ENCODE results near the gene BIRC7.

BIRC7 gene

GRCh38 chr20:63280929-63281545 is 45.3 kb downstream of the BIRC7 start:
- no peak overlapping the region for H3K27ac ChIP-seq (ENCODE audit: low read length)
- H3K36me3 ChIP-seq (ENCODE audit: control insufficient read depth in 1 of 2, insufficient read depth in 2 of 2, low read length in 2 of 2) = peaks cover 6 to 86% of the 10 kb centered on the region in 2 donors

GRCh38 chr20:63281742-63282665 is 46.3 kb downstream of the BIRC7 start:
- H3K4me1 ChIP-seq (ENCODE audit: control insufficient read depth in 1 of 2, insufficient read depth in 2 of 2, low read length in 2 of 2) = no peaks in the 10 kb centered on the region
- no peaks in the 10 kb centered on the region for H3K9me3 ChIP-seq (ENCODE audit: control insufficient read depth in 1 of 2, low read length in 2 of 2)
- H3K27ac ChIP-seq (ENCODE audit: low read length) = no peak overlapping the region
- peaks cover 0 to 85% of the 10 kb centered on the region in 2 donors for H3K36me3 ChIP-seq (ENCODE audit: control insufficient read depth in 1 of 2, insufficient read depth in 2 of 2, low read length in 2 of 2)
- H3K4me3 ChIP-seq (ENCODE audit: low read depth in 1 of 2, low read length in 2 of 2) = no peak overlapping the region
- H3K27me3 ChIP-seq (ENCODE audit: low read depth, low read length) = no peaks in the 10 kb centered on the region

More at GRCh38 chr20:63280929-63281545, 45.3 kb downstream of the BIRC7 start:
- H3K27me3 ChIP-seq (ENCODE audit: low read depth, low read length) = no peaks in the 10 kb centered on the region
- no peaks in the 10 kb centered on the region for H3K9me3 ChIP-seq (ENCODE audit: control insufficient read depth in 1 of 2, low read length in 2 of 2)
- H3K4me1 ChIP-seq (ENCODE audit: control insufficient read depth in 1 of 2, insufficient read depth in 2 of 2, low read length in 2 of 2) = no peaks in the 10 kb centered on the region
- H3K4me3 ChIP-seq (ENCODE audit: low read depth in 1 of 2, low read length in 2 of 2) = no peak overlapping the region

- Histone ChIP-seq H3K27me3 (ENCODE audit: low read depth, low read length) (no peaks in the 10 kb centered on the region), H3K9me3 (ENCODE audit: control insufficient read depth in 1 of 2, low read length in 2 of 2) (no peaks in the 10 kb centered on the region), H3K27ac (ENCODE audit: low read length) (no peak overlapping the region), H3K4me3 (ENCODE audit: low read depth in 1 of 2, low read length in 2 of 2) (no peak overlapping the region), H3K36me3 (ENCODE audit: control insufficient read depth in 1 of 2, insufficient read depth in 2 of 2, low read length in 2 of 2) (peaks cover 0 to 85% of the 10 kb centered on the region in 2 donors), H3K4me1 (ENCODE audit: control insufficient read depth in 1 of 2, insufficient read depth in 2 of 2, low read length in 2 of 2) (no peaks in the 10 kb centered on the region)
Measured at GRCh38 chr20:63282946-63283345, 47.2 kb downstream of the BIRC7 start.

GRCh38 chr20:63283397-63284082 is 47.8 kb downstream of the BIRC7 start:
- H3K9me3 ChIP-seq (ENCODE audit: control insufficient read depth in 1 of 2, low read length in 2 of 2) = no peaks in the 10 kb centered on the region
- no peak overlapping the region for H3K27ac ChIP-seq (ENCODE audit: low read length)
- no peak overlapping the region for H3K4me3 ChIP-seq (ENCODE audit: low read depth in 1 of 2, low read length in 2 of 2)
- H3K4me1 ChIP-seq (ENCODE audit: control insufficient read depth in 1 of 2, insufficient read depth in 2 of 2, low read length in 2 of 2) = no peaks in the 10 kb centered on the region
- peaks cover 0 to 85% of the 10 kb centered on the region in 2 donors for H3K36me3 ChIP-seq (ENCODE audit: control insufficient read depth in 1 of 2, insufficient read depth in 2 of 2, low read length in 2 of 2)
- H3K27me3 ChIP-seq (ENCODE audit: low read depth, low read length) = no peaks in the 10 kb centered on the region

- no peak overlapping the region for H3K27ac ChIP-seq (ENCODE audit: low read length)
- no peaks in the 10 kb centered on the region for H3K9me3 ChIP-seq (ENCODE audit: control insufficient read depth in 1 of 2, low read length in 2 of 2)
- H3K36me3 ChIP-seq (ENCODE audit: control insufficient read depth in 1 of 2, insufficient read depth in 2 of 2, low read length in 2 of 2) = peaks cover 0 to 86% of the 10 kb centered on the region in 2 donors
- H3K4me3 ChIP-seq (ENCODE audit: low read depth in 1 of 2, low read length in 2 of 2) = no peak overlapping the region
- H3K27me3 ChIP-seq (ENCODE audit: low read depth, low read length) = no peaks in the 10 kb centered on the region
- H3K4me1 ChIP-seq (ENCODE audit: control insufficient read depth in 1 of 2, insufficient read depth in 2 of 2, low read length in 2 of 2) = no peaks in the 10 kb centered on the region
Measured at GRCh38 chr20:63284083-63284440, 48.4 kb downstream of the BIRC7 start.

- H3K4me1 ChIP-seq (ENCODE audit: control insufficient read depth in 1 of 2, insufficient read depth in 2 of 2, low read length in 2 of 2) = no peaks in the 10 kb centered on the region
- H3K27ac ChIP-seq (ENCODE audit: low read length) = no peak overlapping the region
- H3K36me3 ChIP-seq (ENCODE audit: control insufficient read depth in 1 of 2, insufficient read depth in 2 of 2, low read length in 2 of 2) = peaks cover 0 to 85% of the 10 kb centered on the region in 2 donors
- H3K27me3 ChIP-seq (ENCODE audit: low read depth, low read length) = no peaks in the 10 kb centered on the region
- no peaks in the 10 kb centered on the region for H3K9me3 ChIP-seq (ENCODE audit: control insufficient read depth in 1 of 2, low read length in 2 of 2)
- no peak overlapping the region for H3K4me3 ChIP-seq (ENCODE audit: low read depth in 1 of 2, low read length in 2 of 2)
Measured at GRCh38 chr20:63284544-63284949, 48.8 kb downstream of the BIRC7 start.

GRCh38 chr20:63284981-63285524 is 49.3 kb downstream of the BIRC7 start:
- H3K9me3 ChIP-seq (ENCODE audit: control insufficient read depth in 1 of 2, low read length in 2 of 2) = no peaks in the 10 kb centered on the region
- no peak overlapping the region for H3K4me3 ChIP-seq (ENCODE audit: low read depth in 1 of 2, low read length in 2 of 2)
- no peaks in the 10 kb centered on the region for H3K27me3 ChIP-seq (ENCODE audit: low read depth, low read length)
- H3K4me1 ChIP-seq (ENCODE audit: control insufficient read depth in 1 of 2, insufficient read depth in 2 of 2, low read length in 2 of 2) = no peaks in the 10 kb centered on the region
- H3K36me3 ChIP-seq (ENCODE audit: control insufficient read depth in 1 of 2, insufficient read depth in 2 of 2, low read length in 2 of 2) = peaks cover 0 to 80% of the 10 kb centered on the region in 2 donors
- H3K27ac ChIP-seq (ENCODE audit: low read length) = no peak overlapping the region

GRCh38 chr20:63285636-63286615 is 50.2 kb downstream of the BIRC7 start:
- Histone ChIP-seq H3K9me3 (ENCODE audit: control insufficient read depth in 1 of 2, low read length in 2 of 2) (no peaks in the 10 kb centered on the region), H3K4me3 (ENCODE audit: low read depth in 1 of 2, low read length in 2 of 2) (no peak overlapping the region), H3K36me3 (ENCODE audit: control insufficient read depth in 1 of 2, insufficient read depth in 2 of 2, low read length in 2 of 2) (peaks cover 0 to 72% of the 10 kb centered on the region in 2 donors), H3K4me1 (ENCODE audit: control insufficient read depth in 1 of 2, insufficient read depth in 2 of 2, low read length in 2 of 2) (no peaks in the 10 kb centered on the region), H3K27ac (ENCODE audit: low read length) (no peak overlapping the region), H3K27me3 (ENCODE audit: low read depth, low read length) (no peaks in the 10 kb centered on the region)

GRCh38 chr20:63286781-63287696 is 51.3 kb downstream of the BIRC7 start:
- Histone ChIP-seq H3K4me3 (ENCODE audit: low read depth in 1 of 2, low read length in 2 of 2) (no peak overlapping the region), H3K27me3 (ENCODE audit: low read depth, low read length) (no peaks in the 10 kb centered on the region), H3K9me3 (ENCODE audit: control insufficient read depth in 1 of 2, low read length in 2 of 2) (no peaks in the 10 kb centered on the region), H3K4me1 (ENCODE audit: control insufficient read depth in 1 of 2, insufficient read depth in 2 of 2, low read length in 2 of 2) (no peaks in the 10 kb centered on the region), H3K27ac (ENCODE audit: low read length) (no peak overlapping the region), H3K36me3 (ENCODE audit: control insufficient read depth in 1 of 2, insufficient read depth in 2 of 2, low read length in 2 of 2) (peaks cover 0 to 70% of the 10 kb centered on the region in 2 donors)
